SK-N-SH (cell line): ENCODE measurements around the gene CCDC61. TPM values are rescaled to one million over a fixed set of nuclear protein-coding genes. Genes with fewer than 3 reads are reported as not detected.
A peak's percentile ranks its signal among the peaks of the same experiment; 100 is the strongest.

ENCODE experiments used
- CTCF ChIA-PET: fragments of 300-600, 350-600 bp; formaldehyde crosslinking; extraction: SDS; loops from one replicate; lab custom pipeline; 2021; lab: Yijun Ruan, JAX
- POLR2A ChIA-PET: fragments of 350-600 bp; sonication (Branson Sonifier 250); formaldehyde crosslinking; extraction: SDS; loops from one replicate; lab custom pipeline; 2020; ENCODE audit warnings: antibody characterized with exemption, inconsistent platforms; lab: Yijun Ruan, JAX
- DNase-seq: peaks from one replicate; pipeline ENCODE4 v3.0.0; 2012
- H2AFZ ChIP-seq: fragments of 200-600 bp; sonication (generic); 2 replicates; pipeline ENCODE4 v1.8.1; 2016; ENCODE audit warnings: antibody characterized with exemption, mild to moderate bottlenecking, low read depth
- H3F3A ChIP-seq: fragments of 200-600 bp; sonication (generic); replicated peaks from 2 replicates; pipeline ENCODE3; 2016; ENCODE audit warnings: antibody characterized with exemption, mild to moderate bottlenecking; ENCODE audit not compliant: insufficient read depth
- H3K27ac ChIP-seq, 2 experiments: fragments of 200-500 bp in 1 of 2; fragments of 200-600 bp in 1 of 2; sonication (Bioruptor generic) in 1 of 2; sonication (generic), shearing (Covaris generic) in 1 of 2; 2 replicates each; pipeline versions ENCODE4 v1.5.1 to v1.6.1; 2014 to 2016; ENCODE audit warnings: low read depth in 2 of 2, inconsistent platforms in 1 of 2, low read length in 1 of 2, mild to moderate bottlenecking in 1 of 2, mixed read lengths in 1 of 2
- H3K27me3 ChIP-seq: fragments of 200-600 bp; sonication (generic), shearing (Covaris generic); 2 replicates; pipeline ENCODE4 v1.6.1; 2016; ENCODE audit warnings: mixed run types; ENCODE audit not compliant: insufficient read depth
- H3K36me3 ChIP-seq, 2 experiments: fragments of 200-500 bp in 1 of 2; fragments of 200-600 bp in 1 of 2; sonication (Bioruptor generic) in 1 of 2; sonication (generic) in 1 of 2; replicated peaks in 1 of 2; 2 replicates each; pipeline versions ENCODE3 to v1.5.1; 2014 to 2016; ENCODE audit warnings: low read length in 1 of 2, mild to moderate bottlenecking in 1 of 2; ENCODE audit not compliant: insufficient read depth in 2 of 2, control insufficient read depth in 1 of 2
- H3K4me1 ChIP-seq, 2 experiments: fragments of 200-500 bp in 1 of 2; fragments of 200-600 bp in 1 of 2; sonication (Bioruptor generic) in 1 of 2; sonication (generic), shearing (Covaris generic) in 1 of 2; 2 replicates each; pipeline versions ENCODE4 v1.5.1 to v1.6.1; 2014 to 2016; ENCODE audit warnings: low read depth in 1 of 2, low read length in 1 of 2, mixed run types in 1 of 2; ENCODE audit not compliant: insufficient read depth in 2 of 2, control insufficient read depth in 1 of 2
- H3K4me2 ChIP-seq: fragments of 200-600 bp; sonication (generic), shearing (Covaris generic); 2 replicates; pipeline ENCODE4 v1.6.1; 2017; ENCODE audit warnings: mixed run types
- H3K4me3 ChIP-seq, 2 experiments: fragments of 200-500 bp in 1 of 2; fragments of 200-600 bp in 1 of 2; sonication (Bioruptor generic) in 1 of 2; sonication (generic), shearing (Covaris generic) in 1 of 2; 2 replicates each; pipeline versions ENCODE4 v1.5.1 to v1.8.1; 2014 to 2016; ENCODE audit warnings: low read depth in 2 of 2, inconsistent platforms in 1 of 2, low read length in 1 of 2, mild to moderate bottlenecking in 1 of 2, mixed read lengths in 1 of 2, moderate library complexity in 1 of 2
- H3K79me2 ChIP-seq: fragments of 200-600 bp; sonication (generic); 2 replicates; pipeline ENCODE4 v1.8.1; 2017; ENCODE audit warnings: mild to moderate bottlenecking; ENCODE audit not compliant: insufficient read depth
- H3K9ac ChIP-seq: fragments of 200-600 bp; sonication (generic); 2 replicates; pipeline ENCODE4 v1.6.1; 2017; ENCODE audit warnings: mixed run types
- H3K9me2 ChIP-seq: fragments of 200-600 bp; sonication (generic); 2 replicates; pipeline ENCODE4 v1.6.1; 2017; ENCODE audit warnings: mixed run types
- H3K9me3 ChIP-seq: fragments of 200-600 bp; sonication (generic); 2 replicates; pipeline ENCODE4 v1.6.1; 2017; ENCODE audit warnings: mixed run types, mild to moderate bottlenecking, moderate library complexity
- H4K20me1 ChIP-seq: fragments of 200-600 bp; sonication (generic); 2 replicates; pipeline ENCODE4 v1.6.1; 2017; ENCODE audit warnings: mild to moderate bottlenecking, mixed run types; ENCODE audit not compliant: insufficient read depth
- CHD2 ChIP-seq: fragments of 150-350 bp; IDR thresholded peaks from 2 replicates; pipeline ENCODE4 v1.6.1; 2018; ENCODE audit warnings: low read length; ENCODE audit not compliant: partially characterized antibody
- CTCF ChIP-seq: fragments of 200-600 bp; sonication (generic); IDR thresholded peaks from 2 replicates; pipeline ENCODE4 v1.6.1; 2017; ENCODE audit warnings: antibody characterized with exemption, mild to moderate bottlenecking, moderate library complexity
- EP300 ChIP-seq, 2 experiments: IDR thresholded peaks; 2 replicates each; pipeline versions ENCODE4 v1.4.0 to v1.6.1; 2012; ENCODE audit warnings: borderline replicate concordance in 1 of 2, low read depth in 1 of 2, low read length in 1 of 2
- FOSL2 ChIP-seq: IDR thresholded peaks from 2 replicates; pipeline ENCODE4 v1.4.0; 2012; ENCODE audit warnings: low read depth, mild to moderate bottlenecking, moderate library complexity, borderline replicate concordance
- MXI1 ChIP-seq: IDR thresholded peaks from 2 replicates; pipeline ENCODE4 v1.6.1; 2012; ENCODE audit warnings: mild to moderate bottlenecking, low read depth, low read length, improper control_type of control experiment
- RAD21 ChIP-seq: IDR thresholded peaks from 2 replicates; pipeline ENCODE4 v1.6.1; 2012; ENCODE audit warnings: mild to moderate bottlenecking, low read length
- SIN3A ChIP-seq: IDR thresholded peaks from 2 replicates; pipeline ENCODE4 v1.6.1; 2012; ENCODE audit warnings: low read depth, mild to moderate bottlenecking, low read length, moderate library complexity, borderline replicate concordance
- SMC3 ChIP-seq: IDR thresholded peaks from 2 replicates; pipeline ENCODE4 v1.6.1; 2012; ENCODE audit warnings: low read depth, low read length, improper control_type of control experiment
- TAF1 ChIP-seq: IDR thresholded peaks from 2 replicates; pipeline ENCODE4 v1.6.1; 2012; ENCODE audit warnings: low read depth, mild to moderate bottlenecking, low read length, moderate library complexity, borderline replicate concordance
- ZBTB33 ChIP-seq: IDR thresholded peaks from 2 replicates; pipeline ENCODE4 v1.4.0; 2012; ENCODE audit warnings: low read depth, borderline replicate concordance
- WGBS: methylation state at CpG from one replicate; pipeline ENCODE4 v1.1.6; 2017; ENCODE audit warnings: low lambda C conversion rate; 5-methylcytosine and 5-hydroxymethylcytosine counted together
- polyA plus RNA-seq, 3 experiments: library from polyadenylated mRNA; depleted of rRNA; stranded (reverse); fragments of >200 nt; gene quantifications; 2 replicates each; pipeline ENCODE4 v1.2.3, GENCODE V29; 2012

Gene CCDC61
- polyA plus RNA-seq, 1 of the 3 experiments (the other 2 are of a cell fraction), result 6.8 TPM

- TF ChIP-seq TAF1 (no peak), SIN3A (no peak), CHD2 (no peak), ZBTB33 (no peak), MXI1 (no peak), FOSL2 (no peak)
These were observed 20.6 kb downstream of the CCDC61 start (continued) for GRCh38 chr19:46015687-46016425.

- Histone ChIP-seq H3K9ac (no peak overlapping the region), H2AFZ (peak overlapping the region; percentile 47; the same call in 1 of the 2 replicates), H3K4me1 (peaks cover 0 to 22% of the 10 kb centered on the region in 2 experiments; a peak in 2 of 4 replicates), H3K9me3 (no peaks in the 10 kb centered on the region), H3K9me2 (no peaks in the 10 kb centered on the region), H3F3A (peaks cover 20% of the 10 kb centered on the region), H3K4me3 (peak overlapping the region; percentile 57 to 68)
- 4% methylated on average over 28 of the region's 48 CpGs for WGBS
- CTCF ChIA-PET, result interaction anchor here (0.5 to 5.1 kb wide), 35 partner anchors 9 to 658 kb away, joined by 3 to 82 read pairs (median 4); partner anchors contain the start of genes CCDC61, IGFL1 and IGFL4
- peak; percentile 94 for DNase-seq
- 0 out of 2 replicates have a peak, but pooled peaks have one; percentile 27 for TF ChIP-seq MXI1
- TF ChIP-seq RAD21, result peak; percentile 46
- TF ChIP-seq SMC3, result peak; percentile 53
- TF ChIP-seq CTCF, result peak; percentile 65
- no peak for TF ChIP-seq TAF1
- TF ChIP-seq EP300 (IDR thresholded peaks at IDR 0.05; ENCODE audit: borderline replicate concordance in 1 of 2, low read depth in 1 of 2, low read length in 1 of 2), result no peak
- TF ChIP-seq, all 33 proteins: peak for 4
- Histone ChIP-seq H3K79me2 (no peaks in the 10 kb centered on the region), H3K4me2 (peak overlapping the region; percentile 89), H3K36me3 (no peaks in the 10 kb centered on the region), H3K27me3 (no peaks in the 10 kb centered on the region), H3K27ac (no peak overlapping the region), H4K20me1 (peaks cover 34% of the 10 kb centered on the region)
- POLR2A ChIA-PET, result no interaction called here
These were observed 21.3 kb downstream of the CCDC61 start for GRCh38 chr19:46016426-46017094.
